ENCODE measurements around the gene METAP2.
"Not testable (repeated sequence)": the region's sequence is repeated elsewhere in the genome, so short reads cannot be mapped to it uniquely, and the experiment has no call there.

METAP2 gene

DNA sequence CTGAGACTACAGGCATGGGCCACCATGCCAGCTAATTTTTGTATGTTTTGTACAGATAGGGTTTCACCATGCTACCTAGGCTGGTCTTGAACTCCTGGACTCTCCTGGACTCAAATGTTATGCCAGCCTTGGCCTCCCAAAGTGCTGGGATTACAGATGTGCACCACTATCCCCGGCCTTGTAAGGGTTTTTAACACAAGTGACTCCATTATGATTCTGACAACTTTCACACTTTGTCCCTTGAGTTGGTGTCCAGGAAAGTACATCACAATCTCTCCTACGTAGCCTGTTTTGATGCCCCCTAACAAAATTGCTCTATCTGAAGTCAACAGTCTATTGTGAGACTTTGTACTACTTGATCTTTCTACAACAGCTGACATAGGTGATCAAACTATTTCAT, 11.4 kb upstream of the METAP2 start:
- DNase-seq (ENCODE audit: low spot score) = no peak

DNA sequence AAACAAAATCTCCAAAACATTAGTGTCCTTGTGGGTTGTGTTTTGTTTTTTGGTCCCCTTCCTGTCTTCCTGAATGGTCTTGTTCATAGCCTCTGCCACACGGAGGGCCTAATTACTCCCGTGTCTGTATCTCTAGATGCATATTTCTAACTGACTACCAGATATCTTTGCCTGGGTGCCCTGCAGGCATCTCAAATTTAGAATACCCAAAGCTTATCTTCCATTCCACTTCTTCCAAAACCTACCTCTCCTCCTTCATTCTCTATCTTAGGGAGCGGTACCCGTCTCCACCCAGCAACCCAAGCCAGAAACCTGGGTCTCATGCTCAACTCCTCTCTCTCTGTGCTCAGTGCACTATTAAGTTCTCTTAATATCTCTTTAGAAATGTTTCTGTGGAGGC, 10.9 kb upstream of the METAP2 start:
- no peak for DNase-seq (ENCODE audit: low spot score)

DNA sequence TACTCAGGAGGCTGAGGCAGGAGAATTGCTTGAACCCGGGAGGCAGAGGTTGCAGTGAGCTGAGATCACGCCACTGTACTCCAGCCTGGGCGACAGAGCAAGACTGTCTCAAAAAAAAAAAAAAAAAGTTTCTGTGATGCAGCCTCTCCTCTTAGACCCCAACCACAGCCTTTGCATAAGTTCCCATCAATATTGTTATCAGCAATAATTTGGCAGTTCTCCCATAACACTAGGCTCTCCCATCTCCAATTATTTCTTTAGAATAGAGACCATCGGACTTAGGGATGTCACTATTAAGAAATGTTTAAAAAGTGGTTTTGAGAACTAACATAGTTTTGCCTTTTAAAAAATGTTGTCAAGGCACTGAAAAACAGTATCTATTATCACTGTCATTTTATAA, 10.2 kb upstream of the METAP2 start:
- not testable (repeated sequence) for DNase-seq (ENCODE audit: low spot score)

DNA sequence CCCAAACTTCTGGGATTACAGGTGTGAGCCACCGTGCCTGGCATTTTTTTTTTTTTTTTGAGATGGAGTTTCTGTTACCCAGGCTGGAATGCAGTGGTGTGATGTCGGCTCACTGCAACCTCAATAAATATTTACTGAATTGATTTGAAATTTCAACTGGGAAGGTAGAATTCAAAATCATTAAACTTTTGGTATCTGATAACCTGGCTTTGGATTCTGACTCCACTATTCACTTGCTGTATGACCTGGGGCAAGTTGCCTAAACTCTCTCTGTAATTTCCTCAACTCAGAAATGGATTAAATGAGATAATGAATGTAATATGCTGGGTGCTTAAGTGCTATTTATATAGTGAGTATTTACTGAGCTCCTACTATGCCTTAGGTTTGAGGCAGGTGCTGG, 8.7 kb upstream of the METAP2 start:
- no peak for DNase-seq (ENCODE audit: low spot score)

DNA sequence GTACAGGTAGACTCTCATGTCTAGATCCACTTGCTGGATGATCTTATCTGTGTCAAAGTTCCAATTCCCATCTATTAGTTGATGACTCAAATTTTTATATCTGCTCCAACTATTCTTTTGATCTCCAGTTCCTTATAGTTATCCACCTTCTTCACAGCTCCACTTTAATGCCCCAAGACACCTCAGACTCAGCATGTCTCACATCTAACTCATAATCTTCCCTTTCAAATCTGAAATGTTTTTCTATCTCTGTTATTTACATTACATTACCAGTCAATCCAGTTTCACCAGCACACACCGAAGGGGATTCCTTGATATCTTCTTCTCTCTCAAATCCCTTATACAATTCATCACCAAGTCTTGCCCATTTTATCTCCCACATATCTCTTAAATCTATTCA, 3.7 kb upstream of the METAP2 start:
- DNase-seq (ENCODE audit: low spot score) = no peak

DNA sequence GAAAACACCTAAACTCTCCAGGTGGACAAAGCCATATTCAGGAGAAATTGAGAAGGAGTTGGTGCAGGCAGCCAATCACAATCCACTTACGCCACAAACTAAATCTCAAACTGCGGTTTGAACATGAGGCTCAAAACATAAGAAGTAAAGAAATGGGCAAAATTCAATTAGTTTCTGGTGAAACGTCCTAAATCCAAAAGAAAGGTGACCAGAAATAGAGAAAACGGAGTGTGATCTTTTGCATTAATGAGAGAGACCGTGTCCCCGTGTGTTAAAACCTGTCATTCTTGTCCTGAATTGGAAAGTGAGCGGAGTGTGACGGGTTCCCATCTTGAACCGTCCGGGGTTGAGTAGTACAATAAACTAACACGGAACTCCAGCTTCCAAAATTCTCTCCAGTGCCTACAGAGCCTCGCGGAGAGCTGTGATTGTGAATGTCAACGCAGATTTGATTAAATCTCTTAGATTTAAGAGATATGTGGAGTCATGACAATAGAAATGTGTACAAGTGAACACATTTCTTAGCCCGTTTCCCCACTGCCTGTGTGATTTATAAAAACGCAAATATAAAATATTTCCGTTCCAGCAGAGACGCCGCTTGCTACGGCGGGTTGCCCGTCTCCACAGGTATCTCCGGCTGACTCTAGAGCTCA, 595 bp upstream of the METAP2 start:
- DNase-seq (ENCODE audit: low spot score) = peak; percentile 21

DNA sequence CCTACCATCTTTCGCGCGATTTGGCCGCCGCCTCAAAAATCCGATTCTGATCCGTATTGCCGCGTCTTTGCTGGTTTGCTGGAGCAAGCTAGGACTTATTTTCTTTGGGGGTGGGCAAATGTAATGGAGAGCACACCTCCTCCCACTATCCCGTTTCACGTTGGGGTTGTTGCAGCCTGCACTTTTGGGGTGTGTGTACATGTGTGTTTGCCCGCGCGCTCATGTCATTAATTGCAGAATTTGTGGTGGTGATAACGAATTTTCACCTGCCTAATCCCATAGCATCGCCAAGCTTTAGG, 657 bp downstream of the METAP2 start:
- no peak for DNase-seq (ENCODE audit: low spot score)

DNA sequence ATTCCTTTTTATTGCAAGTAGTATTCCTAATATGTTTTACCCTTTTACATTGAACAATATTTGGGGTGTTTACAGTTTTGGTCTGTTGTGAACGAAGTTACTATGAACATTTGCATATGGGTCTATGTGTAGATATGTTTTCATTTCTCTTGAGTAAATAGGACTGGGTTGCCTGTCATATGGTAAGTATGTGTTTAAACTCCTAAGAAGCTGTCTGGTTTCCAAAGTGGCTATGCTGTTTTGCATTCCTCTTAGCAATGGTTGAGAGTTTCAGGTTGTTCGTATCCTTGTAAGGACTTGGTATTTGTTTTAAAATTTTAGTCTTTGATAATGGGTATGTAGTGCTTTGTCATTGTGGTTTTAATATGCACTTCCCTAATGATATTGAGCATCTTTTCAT, 6.3 kb downstream of the METAP2 start:
- DNase-seq (ENCODE audit: low spot score) = no peak

DNA sequence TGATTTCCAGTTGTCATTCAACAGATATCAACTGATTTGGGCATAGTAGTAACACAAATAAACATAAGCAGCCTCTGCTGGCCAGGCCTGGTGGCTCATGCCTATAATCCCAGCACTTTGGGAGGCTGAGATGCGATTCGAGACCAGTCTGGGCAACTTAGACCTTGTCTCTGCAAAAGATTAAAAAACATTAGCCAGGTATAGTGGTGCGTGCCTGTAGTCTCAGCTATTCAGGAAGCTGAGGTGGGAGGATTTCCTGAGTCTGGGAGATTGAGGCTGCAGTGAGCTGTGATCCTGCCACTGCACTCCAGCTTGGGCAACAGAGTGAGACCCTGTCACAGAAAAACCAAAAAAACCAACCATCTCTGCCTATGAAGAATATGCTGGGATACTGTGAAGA, 7.1 kb downstream of the METAP2 start:
- no peak for DNase-seq (ENCODE audit: low spot score)

DNA sequence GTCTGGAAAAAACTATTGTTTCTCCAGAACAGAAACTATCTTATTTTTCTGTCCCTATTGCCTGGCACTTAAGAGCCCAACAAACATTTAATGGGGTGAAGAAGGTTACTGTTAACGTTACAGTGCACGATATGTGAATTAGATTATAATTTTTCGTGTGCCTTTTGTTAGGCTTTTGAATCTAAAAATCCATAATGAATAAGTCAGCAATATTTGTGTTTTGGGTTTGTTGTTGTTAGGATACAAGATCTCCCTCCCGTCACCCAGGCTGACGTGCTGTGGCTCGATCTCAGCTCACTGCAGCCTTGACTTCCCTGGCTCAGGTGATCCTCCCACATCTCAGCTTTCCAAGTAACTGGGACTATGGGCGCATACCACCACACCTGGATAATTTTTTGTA, 7.9 kb downstream of the METAP2 start:
- DNase-seq (ENCODE audit: low spot score) = no peak

DNA sequence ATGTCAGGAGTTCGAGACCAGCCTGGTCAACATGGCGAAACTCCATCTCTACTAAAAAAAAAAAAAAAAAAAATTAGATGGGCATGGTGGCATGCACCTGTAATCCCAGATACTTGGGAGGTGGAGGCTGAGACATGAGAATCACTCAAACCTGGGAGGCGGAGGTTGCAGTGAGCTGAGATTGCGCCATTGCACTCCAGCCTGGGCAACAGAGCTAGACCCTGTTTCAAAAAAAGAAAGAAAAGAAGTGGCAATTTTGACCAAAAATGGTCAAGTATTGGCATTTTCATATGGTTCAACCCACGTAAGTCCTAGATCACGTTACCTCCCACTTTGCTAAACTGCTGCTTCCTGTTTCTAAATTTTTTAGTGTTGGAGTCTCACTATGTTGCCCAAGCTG, 8.6 kb downstream of the METAP2 start:
- not testable (repeated sequence) for DNase-seq (ENCODE audit: low spot score)

DNA sequence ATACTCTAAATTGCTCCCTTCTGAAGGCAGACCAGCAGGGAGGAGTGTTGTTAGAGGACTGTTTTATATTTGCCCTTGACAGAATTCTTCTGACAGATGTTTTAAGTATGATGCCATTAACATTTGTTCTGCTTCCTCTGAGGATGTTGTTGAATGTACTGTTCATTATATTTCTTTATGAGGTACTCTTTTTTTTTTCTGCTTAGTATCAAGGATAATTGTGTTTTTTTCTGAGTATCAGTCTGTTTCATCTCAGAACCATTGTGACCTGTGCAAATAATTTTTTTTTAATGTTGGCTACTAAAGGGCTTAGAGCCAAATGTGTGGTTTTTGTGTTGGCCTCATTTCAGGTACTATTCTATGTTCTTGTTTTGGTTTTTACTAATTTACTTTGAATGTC, 10.6 kb downstream of the METAP2 start:
- no peak for DNase-seq (ENCODE audit: low spot score)

DNA sequence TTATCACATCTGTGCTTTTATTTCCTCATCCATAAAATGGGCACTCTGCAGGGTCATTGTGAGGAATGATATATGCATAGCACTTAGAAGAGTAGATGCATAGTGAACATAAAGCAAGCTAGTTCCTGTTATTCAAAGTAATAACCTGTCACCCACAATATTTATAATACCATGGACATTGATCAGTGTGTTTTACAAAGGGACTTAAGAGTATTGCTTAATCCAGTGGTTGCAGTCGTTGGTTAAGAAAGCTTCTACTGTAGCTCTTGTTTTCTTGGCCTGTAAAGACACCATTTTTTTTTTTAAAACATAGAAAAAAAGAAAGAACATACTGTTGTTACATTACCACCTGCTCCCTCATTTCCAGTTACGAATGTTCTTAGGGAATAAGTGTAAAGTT, 13.1 kb downstream of the METAP2 start:
- DNase-seq (ENCODE audit: low spot score) = no peak

DNA sequence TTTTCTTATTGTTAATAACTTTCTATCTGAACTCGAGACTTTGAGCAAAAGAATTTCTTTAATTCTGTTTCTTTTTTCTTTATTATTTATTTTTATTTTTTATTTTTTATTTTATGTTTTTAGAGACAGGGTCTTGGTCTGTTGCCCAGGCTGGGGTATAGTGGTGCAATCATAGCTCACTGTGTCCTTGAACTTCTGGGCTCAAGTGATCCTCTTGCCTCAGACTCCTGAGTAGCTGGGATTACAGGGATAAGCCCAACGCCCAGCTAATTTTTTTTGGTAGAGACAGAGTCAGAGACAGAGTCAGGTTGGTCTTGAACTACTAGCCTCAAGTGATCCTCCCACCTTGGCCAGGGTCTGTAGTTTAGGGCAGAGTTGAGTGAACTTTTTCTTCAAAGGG, 18.5 kb downstream of the METAP2 start:
- no peak for DNase-seq (ENCODE audit: low spot score)

DNA sequence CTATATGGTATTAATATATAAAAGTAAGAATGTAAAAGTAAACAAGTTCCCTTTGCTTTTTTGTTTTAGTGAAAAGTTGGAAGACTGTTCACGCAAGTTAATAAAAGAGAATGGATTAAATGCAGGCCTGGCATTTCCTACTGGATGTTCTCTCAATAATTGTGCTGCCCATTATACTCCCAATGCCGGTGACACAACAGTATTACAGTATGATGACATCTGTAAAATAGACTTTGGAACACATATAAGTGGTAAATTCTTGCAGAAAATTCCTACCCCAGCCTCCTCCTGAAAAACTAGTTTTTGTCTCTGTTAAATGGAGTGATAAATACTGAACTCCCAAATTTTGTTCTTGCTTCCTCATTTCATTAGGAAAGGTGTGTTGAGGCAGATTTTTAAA, 20.9 kb downstream of the METAP2 start:
- no peak for DNase-seq (ENCODE audit: low spot score)

DNA sequence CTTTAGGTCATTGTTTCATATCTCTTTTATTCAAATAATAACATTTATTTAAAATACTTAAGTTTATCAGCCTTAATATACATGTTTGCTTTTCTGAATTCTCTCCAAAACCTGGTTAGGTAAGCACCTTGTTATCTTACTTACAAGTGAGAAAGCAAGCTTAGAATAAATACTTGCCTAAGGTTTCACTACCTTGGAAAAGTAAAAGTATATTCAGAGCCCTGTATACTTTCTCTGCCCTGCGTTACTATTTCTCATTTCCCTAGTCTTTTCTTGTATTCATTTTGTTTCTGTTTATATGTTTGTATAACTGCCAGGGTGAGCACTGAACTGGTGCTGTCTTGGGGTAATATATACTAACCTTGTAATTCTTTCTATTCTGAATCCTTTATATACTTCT, 21.5 kb downstream of the METAP2 start:
- DNase-seq (ENCODE audit: low spot score) = no peak

DNA sequence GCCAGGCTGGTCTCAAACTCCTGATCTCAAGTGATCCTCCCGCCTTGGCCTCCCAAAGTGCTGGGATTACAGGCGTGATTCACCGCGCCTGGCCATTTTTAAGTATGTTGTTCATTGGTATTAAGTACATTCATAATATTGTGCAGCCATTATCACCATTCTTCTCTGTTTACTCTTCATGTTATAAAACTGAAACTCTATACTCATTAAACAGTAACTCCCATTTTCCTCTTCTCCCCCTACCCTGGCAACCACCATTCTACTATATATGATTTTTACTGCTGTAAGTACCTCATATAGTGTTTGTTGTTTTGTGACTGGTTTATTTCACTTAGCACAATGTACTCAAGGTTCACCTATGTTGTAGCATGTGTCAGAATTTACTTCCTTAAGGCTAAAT, 23.1 kb downstream of the METAP2 start:
- no peak for DNase-seq (ENCODE audit: low spot score)

DNA sequence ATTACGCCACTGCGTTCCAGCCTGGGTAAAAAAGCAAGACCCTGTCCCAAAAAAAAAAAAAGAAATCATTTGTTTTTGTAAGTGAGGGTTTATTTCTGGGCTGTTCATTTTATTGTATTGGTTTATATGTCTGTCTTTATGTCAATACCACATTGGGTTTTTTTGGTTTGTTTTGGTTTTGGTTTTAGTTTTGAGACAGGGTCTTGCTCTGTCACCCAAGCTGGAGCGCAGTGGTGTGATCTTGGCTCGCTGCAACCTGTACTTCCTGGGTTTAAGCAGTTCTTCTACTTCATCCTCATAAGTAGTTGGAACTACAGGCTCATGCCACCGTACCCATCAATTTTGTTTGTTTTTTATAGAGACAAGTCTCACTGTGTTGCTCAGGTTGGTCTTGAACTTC, 25.0 kb downstream of the METAP2 start:
- DNase-seq (ENCODE audit: low spot score) = no peak

DNA sequence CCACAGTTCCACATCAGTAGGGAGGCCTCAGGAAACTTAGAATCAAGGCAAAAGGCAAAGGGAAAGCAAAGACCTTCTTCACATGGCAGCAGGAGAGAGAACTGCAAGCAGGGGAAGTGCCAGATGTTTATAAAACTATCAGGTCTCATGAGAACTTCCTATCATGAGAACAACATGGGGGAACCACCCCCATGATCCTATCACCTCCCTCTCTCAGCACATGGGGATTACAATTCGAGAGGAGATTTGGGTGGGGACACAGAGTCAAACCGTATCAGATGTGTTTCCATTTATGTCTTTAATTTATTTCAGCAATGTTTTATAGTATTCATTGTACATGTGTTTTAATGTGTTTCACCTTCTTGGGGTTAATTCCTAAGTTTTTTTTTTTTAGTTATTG, 25.8 kb downstream of the METAP2 start:
- no peak for DNase-seq (ENCODE audit: low spot score)

DNA sequence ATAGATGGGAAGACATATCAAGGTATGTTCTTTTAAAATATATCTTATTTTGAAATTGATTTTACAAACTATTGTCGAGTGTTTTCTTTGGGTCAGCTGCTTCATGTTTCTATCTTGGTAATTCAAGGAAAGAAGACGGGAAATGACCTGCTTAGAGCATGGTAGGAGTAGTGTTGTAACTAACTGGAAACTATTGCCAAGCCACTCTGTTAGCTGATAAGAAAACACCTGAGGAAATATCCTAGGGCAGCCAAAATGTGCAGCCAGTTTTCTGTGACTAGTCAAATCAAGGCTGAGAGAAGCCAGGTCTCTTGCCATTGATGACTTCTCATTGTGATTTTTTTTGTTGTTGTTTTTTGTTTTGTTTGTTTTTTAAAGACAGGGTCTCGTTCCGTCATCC, 30.2 kb downstream of the METAP2 start:
- no peak for DNase-seq (ENCODE audit: low spot score)

DNA sequence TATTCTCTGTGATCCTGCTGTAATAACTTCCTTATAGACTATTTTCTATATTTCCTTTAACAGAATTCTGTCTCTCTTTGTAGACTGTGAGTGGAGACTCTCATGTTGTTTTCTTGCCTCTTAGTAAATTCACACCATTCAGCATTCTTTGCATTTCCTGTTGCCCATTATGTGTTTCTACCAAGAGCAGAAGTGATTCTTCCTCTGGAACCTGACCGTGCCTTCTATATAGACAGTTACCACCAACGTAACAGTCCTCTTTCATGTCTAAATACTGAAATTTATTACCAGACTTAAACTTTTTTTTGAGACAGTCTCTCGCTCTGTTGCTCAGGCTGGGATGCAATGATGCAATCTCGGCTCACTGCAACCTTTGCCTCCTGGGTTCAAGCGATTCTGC, 31.1 kb downstream of the METAP2 start:
- no peak for DNase-seq (ENCODE audit: low spot score)

DNA sequence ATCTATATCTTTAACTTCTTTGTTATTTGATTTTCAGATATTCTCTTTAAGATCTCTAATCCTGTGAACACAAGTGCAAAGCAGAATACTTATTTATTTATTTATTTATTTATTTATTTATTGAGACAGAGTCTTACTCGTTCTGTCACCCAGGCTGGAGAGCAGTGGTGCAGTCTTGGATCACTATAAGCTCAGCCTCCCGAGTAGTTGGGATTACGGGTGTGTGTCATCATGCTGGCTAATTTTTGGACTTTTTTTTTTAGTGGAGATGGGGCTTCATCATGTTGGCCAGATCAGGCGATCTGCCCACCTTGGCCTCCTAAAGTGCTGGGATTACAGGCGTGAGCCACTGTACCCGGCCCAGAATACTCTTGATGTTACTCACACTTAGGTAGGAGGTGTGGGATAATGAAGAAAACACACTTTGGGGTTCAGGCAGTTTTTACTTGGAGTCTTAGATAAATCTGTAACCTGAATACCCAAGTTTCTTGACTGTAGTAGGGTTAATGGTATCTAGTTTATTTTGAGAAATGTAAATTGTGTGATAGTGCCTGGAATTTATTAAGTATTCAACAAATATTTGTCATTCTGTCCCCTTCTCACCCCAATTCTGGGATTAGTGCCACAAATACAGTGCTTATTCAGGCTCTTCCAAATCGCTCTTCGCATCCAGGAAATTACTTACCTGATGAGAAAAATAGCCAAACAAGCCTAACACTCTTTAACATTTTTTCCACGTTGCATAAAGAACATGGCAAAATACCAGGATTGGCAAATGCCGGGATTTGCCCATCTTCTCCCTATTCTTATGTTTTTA, 33.0 kb downstream of the METAP2 start:
- no peak for DNase-seq (ENCODE audit: low spot score)

DNA sequence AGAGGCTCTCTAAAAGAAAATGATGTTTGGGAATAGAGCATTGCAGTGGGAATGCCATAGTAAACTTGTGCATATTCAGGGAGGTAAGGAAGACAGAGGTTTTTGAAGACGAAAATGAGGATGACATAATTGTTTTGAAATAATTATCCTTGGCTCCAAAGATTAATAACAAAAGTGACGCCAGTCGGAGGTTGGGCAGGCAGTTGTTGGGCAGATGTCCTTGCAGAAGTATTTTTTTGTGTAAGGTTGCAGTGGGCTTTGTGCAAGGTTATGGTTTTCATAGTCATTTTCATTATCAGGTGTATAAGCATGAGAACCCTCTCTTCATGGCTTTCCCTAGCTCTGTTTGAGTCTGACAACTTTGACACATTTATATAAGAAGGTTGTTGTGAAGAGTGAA, 35.3 kb downstream of the METAP2 start:
- no peak for DNase-seq (ENCODE audit: low spot score)

DNA sequence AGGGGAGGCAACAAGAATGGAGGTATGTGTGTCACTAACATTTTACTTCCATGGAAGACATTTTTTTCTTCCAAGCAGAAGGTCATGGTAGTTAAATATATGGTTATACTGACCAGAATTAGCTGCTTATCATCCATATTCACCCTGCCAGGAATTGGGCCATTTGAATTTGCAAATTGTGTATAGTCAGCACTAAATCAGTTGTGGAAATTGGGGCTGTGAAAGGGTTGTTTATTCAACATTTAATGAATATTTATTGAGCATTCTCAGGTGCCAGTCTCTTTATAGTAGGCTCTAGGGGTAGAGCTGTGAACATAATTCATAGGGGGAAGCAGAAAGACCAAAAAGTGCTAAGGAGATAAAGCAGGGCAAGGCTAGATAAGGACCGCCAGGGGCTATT, 38.0 kb downstream of the METAP2 start:
- no peak for DNase-seq (ENCODE audit: low spot score)
